HL-60 (cell line): ENCODE data around the gene FEM1A.

Source experiments
- CTCF ChIP-seq: IDR thresholded peaks from one replicate; pipeline ENCODE4 v1.5.1; 2011; ENCODE audit warnings: low read length, control low read depth, inconsistent platforms; ENCODE audit not compliant: insufficient read depth
- GABPA ChIP-seq: IDR thresholded peaks from 2 replicates; pipeline ENCODE4 v1.6.1; 2012; ENCODE audit warnings: low read depth
- POLR2AphosphoS5 ChIP-seq: IDR thresholded peaks from 2 replicates; pipeline ENCODE4 v1.6.1; 2012; ENCODE audit warnings: low read depth
- SPI1 ChIP-seq: IDR thresholded peaks from 2 replicates; pipeline ENCODE4 v1.6.1; 2012; ENCODE audit warnings: low read depth, mild to moderate bottlenecking, borderline replicate concordance

DNA sequence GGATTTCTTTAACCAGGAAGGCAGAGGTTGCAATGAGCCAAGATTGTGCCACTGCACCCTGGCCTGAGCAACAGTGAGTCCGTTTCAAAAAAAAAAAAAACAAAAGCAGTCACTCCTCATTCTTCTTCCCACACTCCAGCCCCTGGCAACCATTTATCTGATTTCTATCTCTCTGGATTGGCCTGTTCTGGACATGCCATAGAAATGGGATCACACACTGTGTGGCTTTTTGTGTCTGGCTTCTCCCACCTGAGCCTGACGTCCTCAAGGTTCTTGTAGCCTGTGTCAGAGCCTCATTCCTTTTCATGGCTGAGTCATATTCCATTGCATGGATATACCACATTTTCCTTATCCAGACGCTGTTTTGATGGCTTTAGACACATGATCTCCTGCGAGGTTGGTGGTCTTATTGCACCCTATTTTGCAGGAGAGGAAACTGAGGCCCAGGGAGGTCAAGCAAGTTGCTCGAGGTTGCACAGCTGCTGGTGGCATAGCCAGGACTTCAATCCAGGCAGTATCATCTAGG is 15.8 kb upstream of the FEM1A start:
- TF ChIP-seq CTCF (no peak), POLR2AphosphoS5 (no peak), SPI1 (no peak), GABPA (no peak)
